ENCODE results near the gene FFAR3. TPM values are rescaled to one million over a fixed set of nuclear protein-coding genes. Genes with fewer than 3 reads are reported as not detected.
A peak's percentile ranks its signal among the peaks of the same experiment; 100 is the strongest.

The FFAR3 gene
- total and polyA plus RNA-seq, 9 donors, result 0.12 to 0.43 (median 0.18) TPM; not detected in 4

GRCh38 chr19:35331551-35332214 is 26.6 kb upstream of the FFAR3 start:
- Histone ChIP-seq H3K27ac (peak overlapping the region in 1 of 2 donors; percentile 8), H3K27me3 (no peaks in the 10 kb centered on the region), H3K4me3 (no peak overlapping the region), H3K36me3 (no peaks in the 10 kb centered on the region), H3K9me3 (no peaks in the 10 kb centered on the region), H3K4me1 (ENCODE audit: insufficient read depth) (no peaks in the 10 kb centered on the region)
- DNase-seq, result no peak
- intact Hi-C loops (cut with DNase I), result no loop called here
- TF ChIP-seq CTCF (IDR thresholded peaks at IDR 0.05) (no peak), POLR2A (IDR thresholded peaks at IDR 0.05) (no peak), EP300 (IDR thresholded peaks at IDR 0.05) (no peak)
- WGBS, 3 donors, result 54 to 66% (median 63%) methylated on average over 14 of the region's 14 CpGs

GRCh38 chr19:35332817-35333216 is 25.4 kb upstream of the FFAR3 start:
- no peak overlapping the region for H3K27ac ChIP-seq
- H3K36me3 ChIP-seq, result no peaks in the 10 kb centered on the region
- WGBS, 3 donors, result 59 to 65% (median 60%) methylated on average over 12 of the region's 12 CpGs
- no peaks in the 10 kb centered on the region for H3K4me1 ChIP-seq (ENCODE audit: insufficient read depth)
- intact Hi-C loops (cut with DNase I), result no loop called here
- no peak overlapping the region for H3K4me3 ChIP-seq
- no peak for DNase-seq
- no peaks in the 10 kb centered on the region for H3K9me3 ChIP-seq
- TF ChIP-seq EP300 (IDR thresholded peaks at IDR 0.05) (no peak), CTCF (IDR thresholded peaks at IDR 0.05) (no peak), POLR2A (IDR thresholded peaks at IDR 0.05) (no peak)
- H3K27me3 ChIP-seq, result no peaks in the 10 kb centered on the region

- Histone ChIP-seq H3K9me3 (no peaks in the 10 kb centered on the region), H3K27ac (no peak overlapping the region), H3K27me3 (no peaks in the 10 kb centered on the region), H3K4me3 (no peak overlapping the region), H3K36me3 (no peaks in the 10 kb centered on the region), H3K4me1 (ENCODE audit: insufficient read depth) (no peaks in the 10 kb centered on the region)
- intact Hi-C loops (cut with DNase I), result no loop called here
- WGBS, 3 donors, result 85 to 88% (median 87%) methylated on average over 10 of the region's 10 CpGs
- DNase-seq, result no peak
- TF ChIP-seq CTCF (IDR thresholded peaks at IDR 0.05) (no peak), EP300 (IDR thresholded peaks at IDR 0.05) (no peak), POLR2A (IDR thresholded peaks at IDR 0.05) (no peak)
Measured at GRCh38 chr19:35334144-35334753, 24.0 kb upstream of the FFAR3 start.

- 89 to 92% (median 89%) methylated on average over 21 of the region's 21 CpGs for WGBS, 3 donors
- Histone ChIP-seq H3K27ac (no peak overlapping the region), H3K36me3 (no peaks in the 10 kb centered on the region), H3K27me3 (no peaks in the 10 kb centered on the region), H3K9me3 (no peaks in the 10 kb centered on the region), H3K4me3 (no peak overlapping the region), H3K4me1 (ENCODE audit: insufficient read depth) (no peaks in the 10 kb centered on the region)
- intact Hi-C loops (cut with DNase I), result no loop called here
- TF ChIP-seq EP300 (IDR thresholded peaks at IDR 0.05), result no peak
- TF ChIP-seq CTCF (IDR thresholded peaks at IDR 0.05), result no peak
- TF ChIP-seq POLR2A (IDR thresholded peaks at IDR 0.05), result no peak
- DNase-seq, result no peak
Measured at GRCh38 chr19:35336166-35336955, 21.9 kb upstream of the FFAR3 start.
